Ascending aorta (tissue), 2 donors: Measurements from ENCODE around the gene TGM1. TPM values are rescaled to one million over a fixed set of nuclear protein-coding genes. Genes with fewer than 3 reads are reported as not detected.

Experiments used
- DNase-seq, 2 donors: peaks; one replicate each; pipeline ENCODE4 v3.0.0-alpha.2; 2019; ENCODE audit warnings: low spot score in 2 of 2
- H3K27ac ChIP-seq, 2 donors: fragments of 200-600 bp; sonication (generic); one replicate each; pipeline ENCODE4 v1.5.1; 2016 to 2017; ENCODE audit warnings: mild to moderate bottlenecking in 1 of 2
- H3K27me3 ChIP-seq: fragments of 200-600 bp; sonication (generic); one replicate; pipeline ENCODE4 v1.5.1; 2017
- H3K36me3 ChIP-seq, 2 donors: fragments of 200-600 bp; sonication (generic); one replicate each; pipeline ENCODE4 v1.5.1; 2016
- H3K4me1 ChIP-seq, 2 donors: fragments of 200-600 bp; sonication (generic); one replicate each; pipeline ENCODE4 v1.5.1; 2016 to 2017; ENCODE audit warnings: mild to moderate bottlenecking in 1 of 2
- H3K4me3 ChIP-seq, 2 donors: fragments of 200-600 bp; sonication (generic); one replicate each; pipeline ENCODE4 v1.5.1; 2016 to 2017; ENCODE audit warnings: mild to moderate bottlenecking in 1 of 2
- H3K9me3 ChIP-seq, 2 donors: fragments of 200-600 bp; sonication (generic); one replicate each; pipeline ENCODE4 v1.5.1; 2016
- CTCF ChIP-seq, 3 experiments: fragments of 200-600 bp in 2 of 3; fragments of 450-650 bp in 1 of 3; sonication (generic) in 2 of 3; IDR thresholded peaks; one replicate each; pipeline ENCODE4 v1.5.1; 2016 to 2019; ENCODE audit warnings: antibody characterized with exemption in 3 of 3, mild to moderate bottlenecking in 1 of 3, moderate library complexity in 1 of 3
- intact Hi-C: fragments of 100-400 bp; cut with DNase I; formaldehyde crosslinking; loops from one replicate; pipeline ENCODE4 v1.15.1; 2023
- total RNA-seq: library from RNA; depleted of rRNA; stranded (reverse); fragments of >200 nt; gene quantifications from one replicate; pipeline ENCODE4 v1.1.0, GENCODE V29; 2016

The TGM1 gene
- total RNA-seq, 1 donor from 2014 or later: 1.7 TPM

DNA sequence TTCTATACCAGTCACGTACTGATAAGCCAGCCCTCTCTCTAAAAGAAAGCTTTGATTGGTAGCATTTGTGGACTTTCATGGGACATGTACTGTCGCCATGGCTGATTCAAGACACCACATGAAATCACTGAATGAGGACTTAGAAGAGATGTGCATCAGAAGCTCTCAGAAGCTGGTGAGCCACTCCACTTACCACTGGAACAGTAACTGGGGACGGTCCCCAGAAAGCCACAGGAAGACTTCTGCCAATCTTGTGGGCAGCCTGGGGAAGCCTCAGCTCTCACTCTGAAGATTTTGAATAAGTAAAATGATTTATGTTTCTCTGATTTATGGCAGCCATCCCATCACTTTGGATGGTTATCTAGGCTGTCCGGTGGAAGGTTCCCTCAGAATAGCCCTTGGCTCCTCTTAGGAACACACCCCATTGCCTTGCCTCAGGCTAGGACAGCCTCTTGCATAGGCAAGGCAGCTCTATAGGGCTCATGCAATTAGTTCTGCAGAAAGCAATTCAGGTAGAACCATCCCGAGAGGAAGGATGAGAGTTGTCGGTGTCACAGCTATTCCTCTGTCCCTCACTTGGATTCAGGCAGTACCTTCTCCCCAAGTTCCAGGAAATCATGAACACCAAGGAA lies 26.8 kb upstream of the TGM1 start:
- H3K4me3 ChIP-seq: no peak overlapping the region
- H3K9me3 ChIP-seq: no peaks in the 10 kb centered on the region
- no peaks in the 10 kb centered on the region for H3K27me3 ChIP-seq
- H3K4me1 ChIP-seq: no peaks in the 10 kb centered on the region
- DNase-seq: no peak
- intact Hi-C loops: no loop called here
- no peak for TF ChIP-seq CTCF (IDR thresholded peaks at IDR 0.05)
- H3K36me3 ChIP-seq: peaks cover 28 to 33% of the 10 kb centered on the region in 2 donors
- H3K27ac ChIP-seq: no peak overlapping the region

DNA sequence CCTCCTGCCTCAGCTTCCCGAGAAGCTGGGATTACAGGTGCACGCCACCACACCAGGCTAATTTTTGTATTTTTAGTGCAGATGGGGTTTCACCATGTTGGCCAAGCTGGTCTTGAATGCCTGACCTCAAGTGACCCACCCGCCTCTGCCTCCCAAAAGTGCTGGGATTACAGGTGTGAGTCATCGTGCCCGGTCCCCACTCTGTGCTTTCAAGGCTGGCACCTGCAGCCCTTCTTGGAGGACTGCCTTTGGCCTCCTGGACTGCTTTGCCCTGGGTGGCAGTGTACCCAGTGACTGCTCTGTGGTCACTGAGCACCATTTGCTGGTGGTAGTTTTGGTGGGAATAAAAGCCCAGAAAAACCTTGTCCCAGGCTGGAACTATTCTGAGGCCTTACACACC lies 24.0 kb upstream of the TGM1 start:
- Histone ChIP-seq H3K27ac (no peak overlapping the region), H3K4me1 (no peaks in the 10 kb centered on the region), H3K9me3 (no peaks in the 10 kb centered on the region), H3K27me3 (no peaks in the 10 kb centered on the region), H3K36me3 (peaks cover 20 to 27% of the 10 kb centered on the region in 2 donors), H3K4me3 (no peak overlapping the region)
- no peak for TF ChIP-seq CTCF (IDR thresholded peaks at IDR 0.05)
- DNase-seq: no peak
- intact Hi-C loops: no loop called here

GRCh38 chr14:24285351-24285750 lies 22.4 kb upstream of the TGM1 start:
- Histone ChIP-seq H3K9me3 (no peaks in the 10 kb centered on the region), H3K27ac (no peak overlapping the region), H3K27me3 (no peaks in the 10 kb centered on the region), H3K4me1 (no peaks in the 10 kb centered on the region), H3K36me3 (peaks cover 4 to 10% of the 10 kb centered on the region in 2 donors), H3K4me3 (no peak overlapping the region)
- no peak for DNase-seq
- no peak for TF ChIP-seq CTCF (IDR thresholded peaks at IDR 0.05)
- intact Hi-C loops: no loop called here

GRCh38 chr14:24284501-24285035 lies 21.6 kb upstream of the TGM1 start:
- no peaks in the 10 kb centered on the region for H3K9me3 ChIP-seq
- DNase-seq: no peak
- intact Hi-C loops: no loop called here
- no peak overlapping the region for H3K27ac ChIP-seq
- H3K36me3 ChIP-seq: peaks cover 0 to 2% of the 10 kb centered on the region in 2 donors
- H3K4me1 ChIP-seq: no peaks in the 10 kb centered on the region
- no peak for TF ChIP-seq CTCF (IDR thresholded peaks at IDR 0.05)
- no peak overlapping the region for H3K4me3 ChIP-seq
- no peaks in the 10 kb centered on the region for H3K27me3 ChIP-seq

DNA sequence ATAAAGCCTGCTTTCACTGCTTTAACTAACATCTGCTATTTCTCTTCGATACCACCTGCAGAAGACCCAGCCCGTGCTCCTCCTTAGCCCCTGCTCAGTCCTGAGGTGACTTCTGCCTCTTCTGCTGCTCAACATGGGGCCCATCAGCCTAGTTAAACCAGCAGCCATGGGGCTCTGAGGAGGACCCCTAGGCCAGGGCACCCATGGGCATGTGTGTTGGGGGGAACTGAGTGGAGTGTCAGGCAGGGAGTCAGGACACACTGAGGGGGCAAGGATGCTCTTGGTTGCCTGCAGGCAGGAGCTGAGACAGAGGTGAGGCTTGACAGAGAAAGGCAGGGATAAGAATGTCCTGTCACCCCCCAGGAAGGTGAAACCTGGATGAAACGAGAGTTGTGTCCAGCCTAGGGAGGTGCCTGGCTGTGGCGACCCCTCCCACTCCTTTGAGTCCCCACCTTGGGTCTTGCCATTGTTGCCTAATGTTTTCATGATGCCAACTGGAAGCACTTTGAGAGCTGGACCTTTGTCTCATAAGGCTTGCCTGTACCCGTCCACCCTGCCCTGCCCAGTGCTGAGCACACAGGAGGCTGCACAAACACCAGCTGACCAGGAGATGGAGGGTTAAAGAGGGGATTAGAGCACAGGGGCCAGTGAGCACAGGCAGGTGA lies 21.0 kb upstream of the TGM1 start:
- Histone ChIP-seq H3K4me3 (no peak overlapping the region), H3K9me3 (no peaks in the 10 kb centered on the region), H3K4me1 (no peaks in the 10 kb centered on the region), H3K27ac (no peak overlapping the region), H3K36me3 (no peaks in the 10 kb centered on the region), H3K27me3 (no peaks in the 10 kb centered on the region)
- intact Hi-C loops: no loop called here
- no peak for TF ChIP-seq CTCF (IDR thresholded peaks at IDR 0.05)
- no peak for DNase-seq
